GM12864 (cell line): ENCODE data around the gene H1-8.
"Not testable (repeated sequence)": the region's sequence is repeated elsewhere in the genome, so short reads cannot be mapped to it uniquely, and the experiment has no call there.

ENCODE experiments used
- DNase-seq: peaks from one replicate; pipeline ENCODE4 v3.0.0-alpha.2; 2011; ENCODE audit warnings: low read depth
- H3K4me3 ChIP-seq: 2 replicates; pipeline ENCODE4 v1.5.1; 2011; ENCODE audit warnings: mild to moderate bottlenecking, low read depth, low read length, control low read depth
- CTCF ChIP-seq: IDR thresholded peaks from 2 replicates; pipeline ENCODE4 v1.5.1; 2011; ENCODE audit warnings: low read depth, mild to moderate bottlenecking, moderate library complexity, low read length, control low read depth, inconsistent platforms; ENCODE audit errors: missing control alignments

H1-8 gene

GRCh38 chr3:129512595-129512994, 30.4 kb upstream of the H1-8 start:
- no peak for TF ChIP-seq CTCF
- H3K4me3 ChIP-seq: no peak overlapping the region
- no peak for DNase-seq

- H3K4me3 ChIP-seq: no peak overlapping the region
- TF ChIP-seq CTCF: no peak
- no peak for DNase-seq
These were observed 29.3 kb upstream of the H1-8 start for GRCh38 chr3:129513705-129514104.

- DNase-seq: no peak
- no peak for TF ChIP-seq CTCF
- no peak overlapping the region for H3K4me3 ChIP-seq
These were observed 28.9 kb upstream of the H1-8 start for GRCh38 chr3:129514110-129514509.

GRCh38 chr3:129514563-129514962, 28.4 kb upstream of the H1-8 start:
- DNase-seq: no peak
- H3K4me3 ChIP-seq: no peak overlapping the region
- TF ChIP-seq CTCF: no peak

GRCh38 chr3:129515108-129515820, 27.7 kb upstream of the H1-8 start:
- not testable (repeated sequence) for H3K4me3 ChIP-seq, DNase-seq

- not testable (repeated sequence) for H3K4me3 ChIP-seq, DNase-seq
These were observed 27.0 kb upstream of the H1-8 start for GRCh38 chr3:129515821-129516432.

- TF ChIP-seq CTCF: no peak
- no peak for DNase-seq
- no peak overlapping the region for H3K4me3 ChIP-seq
These were observed 25.5 kb upstream of the H1-8 start for GRCh38 chr3:129517516-129517915.

- H3K4me3 ChIP-seq: no peak overlapping the region
- TF ChIP-seq CTCF: no peak
- no peak for DNase-seq
These were observed 24.9 kb upstream of the H1-8 start for GRCh38 chr3:129518038-129518561.
